PC-9 (cell line): Measurements from ENCODE around the gene BICRAL.

Experiments
- EZH2 ChIP-seq: fragments of 200-600 bp; sonication (generic); IDR thresholded peaks from 2 replicates; pipeline ENCODE4 v1.8.0; 2017; ENCODE audit warnings: antibody characterized with exemption, low read depth
- TF ChIP-seq, protein P1 (sequence below): fragments of 200-600 bp; sonication (generic); conservative IDR thresholded peaks from 2 replicates; pipeline ENCODE4 v1.6.1; 2017; ENCODE audit warnings: mixed run types, antibody characterized with exemption, mild to moderate bottlenecking, moderate library complexity

GRCh38 chr6:42783876-42784642 lies 2.2 kb downstream of the BICRAL start:
- TF ChIP-seq, protein P1, sequence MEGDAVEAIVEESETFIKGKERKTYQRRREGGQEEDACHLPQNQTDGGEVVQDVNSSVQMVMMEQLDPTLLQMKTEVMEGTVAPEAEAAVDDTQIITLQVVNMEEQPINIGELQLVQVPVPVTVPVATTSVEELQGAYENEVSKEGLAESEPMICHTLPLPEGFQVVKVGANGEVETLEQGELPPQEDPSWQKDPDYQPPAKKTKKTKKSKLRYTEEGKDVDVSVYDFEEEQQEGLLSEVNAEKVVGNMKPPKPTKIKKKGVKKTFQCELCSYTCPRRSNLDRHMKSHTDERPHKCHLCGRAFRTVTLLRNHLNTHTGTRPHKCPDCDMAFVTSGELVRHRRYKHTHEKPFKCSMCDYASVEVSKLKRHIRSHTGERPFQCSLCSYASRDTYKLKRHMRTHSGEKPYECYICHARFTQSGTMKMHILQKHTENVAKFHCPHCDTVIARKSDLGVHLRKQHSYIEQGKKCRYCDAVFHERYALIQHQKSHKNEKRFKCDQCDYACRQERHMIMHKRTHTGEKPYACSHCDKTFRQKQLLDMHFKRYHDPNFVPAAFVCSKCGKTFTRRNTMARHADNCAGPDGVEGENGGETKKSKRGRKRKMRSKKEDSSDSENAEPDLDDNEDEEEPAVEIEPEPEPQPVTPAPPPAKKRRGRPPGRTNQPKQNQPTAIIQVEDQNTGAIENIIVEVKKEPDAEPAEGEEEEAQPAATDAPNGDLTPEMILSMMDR = no peak
- TF ChIP-seq EZH2 = no peak
